ENCODE data around the gene FBXL15. TPM values are rescaled to one million over a fixed set of nuclear protein-coding genes. Genes with fewer than 3 reads are reported as not detected.
"Not testable (repeated sequence)": the region's sequence is repeated elsewhere in the genome, so short reads cannot be mapped to it uniquely, and the experiment has no call there.

FBXL15 gene
- total RNA-seq, 1 donor from 2014 or later = 9.4 TPM

GRCh38 chr10:102449321-102450123, 28.9 kb downstream of the FBXL15 start:
- peak; percentile 60 for ATAC-seq (ENCODE audit: poor library complexity)
- peak; percentile 74 for DNase-seq
- intact Hi-C loops (cut with DNase I) = no loop called here

DNA sequence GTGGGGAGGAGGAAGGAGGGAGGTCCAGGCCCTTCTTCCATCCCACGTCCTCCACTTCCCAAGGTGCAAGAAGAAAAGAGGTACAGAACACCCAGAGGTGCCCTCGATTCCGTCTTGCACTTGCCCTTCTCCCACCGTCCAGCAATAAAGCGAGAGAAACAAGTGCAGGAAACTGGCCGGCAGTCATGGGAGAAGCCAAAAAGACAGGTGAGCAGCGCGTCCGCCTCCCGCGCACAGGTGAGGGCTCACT, 29.4 kb downstream of the FBXL15 start:
- intact Hi-C loops (cut with DNase I) = no loop called here
- DNase-seq (no peak), ATAC-seq (ENCODE audit: poor library complexity) (peak; percentile 9)

- intact Hi-C loops (cut with DNase I) = no loop called here
- ATAC-seq (ENCODE audit: poor library complexity) (peak; percentile 96), DNase-seq (peak; percentile 91)
These were observed 29.9 kb downstream of the FBXL15 start for GRCh38 chr10:102450374-102451104.

GRCh38 chr10:102451105-102451969, 30.7 kb downstream of the FBXL15 start, which contains the start of gene C10orf95:
C10orf95 (minus strand) TSS chr10:102451543; CDS start chr10:102451093, 450 bp downstream.
- intact Hi-C loops (cut with DNase I) = no loop called here
- DNase-seq (no peak), ATAC-seq (ENCODE audit: poor library complexity) (no peak)

GRCh38 chr10:102452672-102453340, 32.2 kb downstream of the FBXL15 start:
- intact Hi-C loops (cut with DNase I) = no loop called here
- DNase-seq (no peak), ATAC-seq (ENCODE audit: poor library complexity) (peak; percentile 4)

GRCh38 chr10:102453502-102453901, 32.9 kb downstream of the FBXL15 start:
- ATAC-seq (ENCODE audit: poor library complexity) = no peak
- intact Hi-C loops (cut with DNase I) = no loop called here

GRCh38 chr10:102454662-102455487, 34.2 kb downstream of the FBXL15 start:
- intact Hi-C loops (cut with DNase I); ATAC-seq (ENCODE audit: poor library complexity); DNase-seq: not testable (repeated sequence)

More at GRCh38 chr10:102453502-102453901, 32.9 kb downstream of the FBXL15 start:
- no peak for DNase-seq

GRCh38 chr10:102455893-102456471, 35.3 kb downstream of the FBXL15 start:
- no peak for ATAC-seq (ENCODE audit: poor library complexity)
- intact Hi-C loops (cut with DNase I) = no loop called here
- DNase-seq = no peak

DNA sequence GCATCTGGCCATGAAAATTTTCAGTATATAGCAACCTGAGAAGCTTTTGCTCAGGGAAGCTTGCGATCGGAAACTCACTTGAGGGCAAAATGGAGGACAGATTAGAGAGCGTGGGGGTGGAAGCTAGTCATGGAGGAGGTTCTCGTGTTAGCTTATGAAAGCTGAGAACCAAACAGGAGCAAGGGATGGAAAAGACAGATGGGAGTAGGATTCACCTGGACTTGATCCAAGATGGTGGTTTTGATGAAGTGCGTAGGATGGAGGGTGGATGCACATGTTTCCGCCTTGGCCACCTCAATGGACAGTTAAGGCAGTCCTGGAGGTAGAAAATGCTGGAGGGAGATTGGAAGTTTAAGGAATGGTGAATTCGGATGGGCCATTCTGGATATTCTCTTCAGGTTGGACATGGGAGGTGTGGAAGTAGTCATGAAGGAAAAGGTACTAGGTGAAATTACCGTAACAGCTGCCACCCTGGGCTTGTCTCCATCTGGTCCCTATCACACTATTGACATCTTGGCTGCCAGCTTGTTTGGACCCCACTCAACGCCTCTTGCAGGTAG, 37.0 kb downstream of the FBXL15 start:
- intact Hi-C loops (cut with DNase I) = no loop called here
- DNase-seq (no peak), ATAC-seq (ENCODE audit: poor library complexity) (no peak)

GRCh38 chr10:102458656-102459055, 38.0 kb downstream of the FBXL15 start:
- ATAC-seq (ENCODE audit: poor library complexity) (no peak), DNase-seq (no peak)
- intact Hi-C loops (cut with DNase I) = no loop called here

- DNase-seq (no peak), ATAC-seq (ENCODE audit: poor library complexity) (peak; percentile 19)
- intact Hi-C loops (cut with DNase I) = no loop called here
These were observed 40.2 kb downstream of the FBXL15 start for GRCh38 chr10:102460836-102461186.

DNA sequence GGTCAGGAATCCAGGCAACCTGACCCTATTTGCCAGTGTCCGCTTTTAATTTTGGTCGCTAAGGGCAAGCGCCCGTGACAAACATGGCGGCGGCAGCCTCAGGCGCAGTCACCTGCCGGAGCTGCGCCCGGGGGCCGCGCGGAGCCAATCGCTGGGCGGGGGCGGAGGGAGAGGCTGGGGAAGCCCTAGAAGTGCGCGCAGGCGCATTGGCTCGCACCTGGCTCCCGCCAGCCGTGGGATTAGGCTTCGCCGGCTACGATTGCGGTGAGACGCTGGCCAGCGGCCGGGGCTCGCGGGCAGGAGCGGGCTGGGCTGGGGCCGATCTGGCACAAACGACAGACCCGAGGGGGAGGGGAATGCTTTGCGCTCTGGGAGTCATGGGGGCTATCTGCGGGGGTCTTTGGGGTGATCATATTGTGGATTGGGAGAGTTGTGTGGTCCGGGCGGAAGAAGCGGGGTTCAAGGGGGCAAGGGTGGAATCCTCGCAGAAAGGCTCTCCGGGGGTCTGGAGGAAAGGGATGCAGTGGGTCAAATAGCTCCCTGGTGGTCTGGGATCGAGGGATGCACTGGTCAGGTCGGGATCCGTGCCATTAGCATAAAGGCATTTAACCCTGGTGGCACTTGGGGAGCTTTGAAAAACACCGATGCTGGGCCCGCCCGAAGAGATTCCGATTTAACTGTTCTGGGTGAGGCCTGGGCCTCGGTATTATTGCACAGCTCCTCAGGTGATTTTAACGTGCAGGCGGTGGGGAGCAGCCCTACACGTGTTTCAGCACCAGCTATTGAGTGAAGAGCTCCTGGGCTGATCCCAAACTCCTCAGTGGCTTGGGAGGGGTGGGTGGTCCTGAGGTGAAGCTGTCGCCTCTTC, 40.8 kb downstream of the FBXL15 start:
- DNase-seq (peak; percentile 96), ATAC-seq (ENCODE audit: poor library complexity) (peak; percentile 99)
- intact Hi-C loops (cut with DNase I) = no loop called here

DNA sequence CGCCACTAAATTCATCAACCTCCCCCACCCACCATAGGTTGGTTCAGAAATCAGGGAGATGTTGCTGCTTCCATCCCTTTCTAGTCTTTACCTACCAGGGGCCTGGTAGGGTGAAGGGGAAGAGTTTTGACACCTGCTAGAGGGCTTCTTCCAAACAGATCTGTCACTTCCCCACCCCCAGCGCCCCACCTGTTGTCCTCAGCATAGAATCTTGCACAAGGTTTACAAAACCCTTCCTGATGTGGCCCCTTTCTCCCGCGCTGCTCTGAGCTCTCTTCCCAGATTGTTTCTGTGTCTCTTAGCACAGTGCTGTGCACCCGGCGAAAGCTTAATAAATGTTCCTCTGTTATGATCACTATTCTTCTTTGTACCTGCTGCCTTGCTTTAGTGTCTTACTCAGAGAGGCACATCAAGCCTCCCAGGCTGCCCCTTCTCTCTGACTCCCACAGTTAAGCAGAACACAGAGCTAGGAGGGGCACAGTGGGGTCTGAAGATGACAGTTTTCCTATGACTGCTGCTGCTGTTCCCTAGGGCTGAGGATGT, 41.9 kb downstream of the FBXL15 start:
- no peak for DNase-seq
- intact Hi-C loops (cut with DNase I) = no loop called here
- no peak for ATAC-seq (ENCODE audit: poor library complexity)

DNA sequence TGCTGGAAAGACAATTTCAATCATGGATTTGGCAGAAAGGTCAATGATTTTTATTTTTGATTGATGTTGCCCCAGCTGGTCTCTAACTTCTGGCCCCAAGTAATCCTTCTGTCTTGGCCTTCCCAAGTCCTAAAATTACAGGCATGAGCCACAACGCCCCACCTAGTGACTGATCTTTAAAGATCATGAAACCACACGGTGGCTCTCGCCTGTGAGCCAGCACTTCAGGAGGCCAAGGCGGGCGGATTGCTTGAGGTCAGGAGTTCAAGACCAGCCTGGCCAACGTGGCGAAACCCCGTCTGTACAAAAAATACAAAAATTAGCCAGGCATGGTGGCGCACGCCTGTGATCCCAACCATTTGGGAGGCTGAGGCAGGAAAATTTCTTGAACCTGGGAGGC, 43.3 kb downstream of the FBXL15 start:
- intact Hi-C loops (cut with DNase I) = no loop called here
- no peak for DNase-seq
- no peak for ATAC-seq (ENCODE audit: poor library complexity)

- ATAC-seq (ENCODE audit: poor library complexity) (no peak), DNase-seq (no peak)
- intact Hi-C loops (cut with DNase I) = no loop called here
These were observed 44.8 kb downstream of the FBXL15 start for GRCh38 chr10:102465466-102465865.

DNA sequence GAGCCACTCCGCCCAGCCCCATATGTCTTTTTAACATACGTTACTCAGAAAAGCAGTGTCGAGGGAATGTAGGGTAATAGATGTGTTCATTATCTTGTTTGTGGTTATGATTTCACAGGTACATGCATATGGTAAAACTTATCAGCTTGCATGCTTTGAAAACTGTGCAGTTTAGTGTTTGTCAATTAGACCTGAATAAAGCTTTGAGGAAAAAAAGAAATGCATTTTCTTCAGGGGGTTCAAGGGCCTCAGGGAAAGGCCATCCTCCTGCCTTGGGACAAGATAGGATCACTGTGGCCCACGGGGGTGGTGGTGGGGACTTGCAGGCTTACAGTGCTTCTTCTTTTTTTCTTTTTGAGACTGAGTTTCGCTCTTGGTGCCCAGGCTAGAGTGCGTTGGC, 46.7 kb downstream of the FBXL15 start:
- no peak for DNase-seq
- intact Hi-C loops (cut with DNase I) = no loop called here
- no peak for ATAC-seq (ENCODE audit: poor library complexity)

Measured in Right ventricle myocardium superior (tissue), 1 donor.